Measurements from ENCODE around the gene SMYD3. TPM values are rescaled to one million over a fixed set of nuclear protein-coding genes. Genes with fewer than 3 reads are reported as not detected.

SMYD3 gene
- total RNA-seq, 4 donors from 2014 or later = 12.0 to 15.0 (median 13.2) TPM

DNA sequence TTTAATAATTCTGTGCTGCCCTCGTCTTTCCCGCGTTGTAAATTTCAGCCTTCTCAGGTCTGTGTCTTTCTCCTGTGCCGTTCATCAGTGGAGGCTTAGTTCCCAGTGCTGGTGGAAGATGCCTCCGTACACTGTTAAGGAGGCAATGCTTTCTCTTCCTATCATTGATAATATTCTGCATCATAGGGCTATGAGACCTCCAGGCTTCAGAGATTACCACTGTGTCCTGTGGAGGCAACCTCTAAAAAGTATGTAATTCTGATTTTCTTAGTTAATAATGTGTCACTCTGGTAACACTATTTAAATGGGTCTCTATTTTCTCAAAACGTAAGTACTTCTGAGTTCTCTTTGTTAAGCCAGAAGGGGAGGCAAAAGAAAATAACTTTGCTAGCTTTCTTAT lies 538.3 kb downstream of the SMYD3 start:
- Histone ChIP-seq H3K36me3 (no peaks in the 10 kb centered on the region), H3K9me3 (no peaks in the 10 kb centered on the region), H3K27ac (replicated peaks in 1 of 4) (no peak overlapping the region), H3K27me3 (no peaks in the 10 kb centered on the region), H3K4me3 (no peak overlapping the region), H3K4me1 (no peaks in the 10 kb centered on the region)
- 96% methylated on average over 6 of the region's 6 CpGs for WGBS
- DNase-seq (ENCODE audit: extremely low spot score) = no peak
- TF ChIP-seq CTCF (IDR thresholded peaks at IDR 0.05) (no peak), POLR2A (IDR thresholded peaks at IDR 0.05; ENCODE audit: low read depth) (no peak), EP300 (IDR thresholded peaks at IDR 0.05) (no peak), POLR2AphosphoS5 (IDR thresholded peaks at IDR 0.05) (no peak)
- intact Hi-C loops (cut with DNase I) = no loop called here

DNA sequence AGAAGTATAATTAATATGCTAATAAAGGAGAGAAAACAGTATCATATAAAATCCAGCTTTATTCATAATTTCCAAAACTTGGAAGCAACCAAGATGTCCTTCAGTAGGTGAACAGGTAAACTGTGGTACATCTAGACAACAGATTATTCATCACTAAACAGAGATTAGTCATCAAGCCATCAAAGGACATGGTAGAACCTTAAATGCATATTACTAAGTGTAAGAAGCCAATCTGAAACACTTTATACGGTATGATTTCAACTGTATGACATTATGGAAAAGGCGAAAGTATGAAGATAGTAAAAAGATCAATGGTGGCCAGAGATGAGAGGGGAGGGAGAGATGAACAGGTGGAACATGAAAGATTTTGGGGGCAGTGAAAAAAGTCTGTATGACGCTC lies 541.7 kb downstream of the SMYD3 start:
- no peaks in the 10 kb centered on the region for H3K27me3 ChIP-seq
- H3K27ac ChIP-seq (replicated peaks in 1 of 4) = no peak overlapping the region
- H3K4me1 ChIP-seq = peaks cover 0 to 5% (median 0%) of the 10 kb centered on the region in 4 donors
- WGBS = 95% methylated on average over 3 of the region's 3 CpGs
- intact Hi-C loops (cut with DNase I) = no loop called here
- no peak overlapping the region for H3K4me3 ChIP-seq
- no peak for DNase-seq (ENCODE audit: extremely low spot score)
- TF ChIP-seq CTCF (IDR thresholded peaks at IDR 0.05) (no peak), POLR2AphosphoS5 (IDR thresholded peaks at IDR 0.05) (no peak), EP300 (IDR thresholded peaks at IDR 0.05) (no peak)
- no peaks in the 10 kb centered on the region for H3K9me3 ChIP-seq
- no peaks in the 10 kb centered on the region for H3K36me3 ChIP-seq

DNA sequence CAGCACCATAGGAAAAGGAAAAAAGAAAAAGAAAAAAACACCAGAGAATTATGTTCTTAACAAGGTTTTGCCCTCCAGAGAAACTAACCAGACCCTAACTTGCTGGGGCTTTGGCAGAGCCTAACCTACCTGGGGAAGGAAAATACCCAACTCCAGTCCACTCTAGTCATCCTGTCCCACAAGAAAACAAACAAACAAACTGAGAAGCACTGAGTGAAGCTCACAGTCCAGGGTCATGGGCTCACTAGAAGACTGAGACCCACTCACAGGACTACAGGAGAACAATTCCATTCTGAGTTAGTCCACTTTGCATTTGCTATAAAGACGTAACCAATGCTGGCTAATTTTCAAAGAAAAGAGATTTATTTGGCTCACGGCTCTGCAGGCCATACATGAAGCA lies 543.4 kb downstream of the SMYD3 start:
- DNase-seq (ENCODE audit: extremely low spot score) = no peak
- no peaks in the 10 kb centered on the region for H3K9me3 ChIP-seq
- H3K27me3 ChIP-seq = no peaks in the 10 kb centered on the region
- intact Hi-C loops (cut with DNase I) = no loop called here
- TF ChIP-seq EP300 (IDR thresholded peaks at IDR 0.05) (no peak), POLR2A (IDR thresholded peaks at IDR 0.05; ENCODE audit: low read depth) (no peak), POLR2AphosphoS5 (IDR thresholded peaks at IDR 0.05) (no peak), CTCF (IDR thresholded peaks at IDR 0.05) (no peak)
- H3K4me1 ChIP-seq = peaks cover 0 to 5% (median 0%) of the 10 kb centered on the region in 4 donors
- no peak overlapping the region for H3K27ac ChIP-seq (replicated peaks in 1 of 4)
- no peaks in the 10 kb centered on the region for H3K36me3 ChIP-seq
- WGBS = 97% methylated on average over 2 of the region's 2 CpGs
- no peak overlapping the region for H3K4me3 ChIP-seq

- TF ChIP-seq POLR2AphosphoS5 (IDR thresholded peaks at IDR 0.05) (no peak), EP300 (IDR thresholded peaks at IDR 0.05) (no peak), CTCF (IDR thresholded peaks at IDR 0.05) (no peak), POLR2A (IDR thresholded peaks at IDR 0.05; ENCODE audit: low read depth) (no peak)
- DNase-seq (ENCODE audit: extremely low spot score) = no peak
- no peaks in the 10 kb centered on the region for H3K27me3 ChIP-seq
- 95% methylated on average over 5 of the region's 8 CpGs for WGBS
- H3K4me3 ChIP-seq = no peak overlapping the region
- H3K9me3 ChIP-seq = no peaks in the 10 kb centered on the region
- H3K36me3 ChIP-seq = no peaks in the 10 kb centered on the region
- H3K27ac ChIP-seq (replicated peaks in 1 of 4) = no peak overlapping the region
- H3K4me1 ChIP-seq = peaks cover 0 to 5% (median 0%) of the 10 kb centered on the region in 4 donors
- intact Hi-C loops (cut with DNase I) = no loop called here
Observed at GRCh38 chr1:245962453-245962852, 544.6 kb downstream of the SMYD3 start.

GRCh38 chr1:245961137-245961540 lies 545.9 kb downstream of the SMYD3 start:
- H3K27me3 ChIP-seq = no peaks in the 10 kb centered on the region
- intact Hi-C loops (cut with DNase I) = no loop called here
- 76% methylated on average over 3 of the region's 3 CpGs for WGBS

More at GRCh38 chr1:245961137-245961540, 545.9 kb downstream of the SMYD3 start:
- H3K36me3 ChIP-seq = no peaks in the 10 kb centered on the region
- H3K4me3 ChIP-seq = no peak overlapping the region
- TF ChIP-seq POLR2A (IDR thresholded peaks at IDR 0.05; ENCODE audit: low read depth) = no peak
- no peak for TF ChIP-seq CTCF (IDR thresholded peaks at IDR 0.05)
- no peak for TF ChIP-seq POLR2AphosphoS5 (IDR thresholded peaks at IDR 0.05)
- no peak for TF ChIP-seq EP300 (IDR thresholded peaks at IDR 0.05)
- H3K9me3 ChIP-seq = no peaks in the 10 kb centered on the region
- H3K4me1 ChIP-seq = peaks cover 0 to 5% (median 0%) of the 10 kb centered on the region in 4 donors
- DNase-seq (ENCODE audit: extremely low spot score) = no peak
- H3K27ac ChIP-seq (replicated peaks in 1 of 4) = no peak overlapping the region
